Fibroblast of the aortic adventitia (primary cell): ENCODE data around the gene RNU6-9. TPM values are rescaled to one million over a fixed set of nuclear protein-coding genes. Genes with fewer than 3 reads are reported as not detected.

Experiments used
- DNase-seq: peaks from one replicate; pipeline ENCODE4 v3.0.0-alpha.2; 2010; ENCODE audit warnings: low read depth
- H3K4me3 ChIP-seq: 2 replicates; pipeline ENCODE4 v1.5.1; 2011; ENCODE audit warnings: low read depth, mild to moderate bottlenecking, control low read depth, low read length, moderate library complexity
- total RNA-seq: library from RNA; depleted of rRNA; stranded (reverse); fragments of >200 nt; gene quantifications from 2 replicates; pipeline ENCODE4 v1.2.3, GENCODE V29; 2012; ENCODE audit warnings: low replicate concordance
- TF ChIP-seq, protein P1 (sequence below): IDR thresholded peaks from 2 replicates; pipeline ENCODE4 v1.5.1; 2011; ENCODE audit warnings: mild to moderate bottlenecking, low read length, control low read depth, inconsistent platforms; ENCODE audit not compliant: insufficient read depth

RNU6-9 gene
- total RNA-seq, 1 donor: not detected

DNA sequence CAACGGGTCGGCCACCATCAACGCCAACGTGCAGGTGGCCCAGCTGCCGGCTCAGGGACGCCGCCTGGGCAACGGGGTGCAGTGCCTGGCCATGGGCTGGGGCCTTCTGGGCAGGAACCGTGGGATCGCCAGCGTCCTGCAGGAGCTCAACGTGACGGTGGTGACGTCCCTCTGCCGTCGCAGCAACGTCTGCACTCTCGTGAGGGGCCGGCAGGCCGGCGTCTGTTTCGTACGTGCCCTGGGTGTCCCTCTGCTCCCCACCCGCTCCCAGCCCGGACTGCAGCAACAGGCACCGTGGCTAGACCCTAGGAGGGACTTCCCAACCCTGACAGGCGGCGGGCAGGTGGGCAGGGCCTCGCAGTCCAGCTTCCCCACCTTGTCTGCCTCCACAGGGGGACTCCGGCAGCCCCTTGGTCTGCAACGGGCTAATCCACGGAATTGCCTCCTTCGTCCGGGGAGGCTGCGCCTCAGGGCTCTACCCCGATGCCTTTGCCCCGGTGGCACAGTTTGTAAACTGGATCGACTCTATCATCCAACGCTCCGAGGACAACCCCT lies 37.6 kb upstream of the RNU6-9 start:
- TF ChIP-seq, protein P1, sequence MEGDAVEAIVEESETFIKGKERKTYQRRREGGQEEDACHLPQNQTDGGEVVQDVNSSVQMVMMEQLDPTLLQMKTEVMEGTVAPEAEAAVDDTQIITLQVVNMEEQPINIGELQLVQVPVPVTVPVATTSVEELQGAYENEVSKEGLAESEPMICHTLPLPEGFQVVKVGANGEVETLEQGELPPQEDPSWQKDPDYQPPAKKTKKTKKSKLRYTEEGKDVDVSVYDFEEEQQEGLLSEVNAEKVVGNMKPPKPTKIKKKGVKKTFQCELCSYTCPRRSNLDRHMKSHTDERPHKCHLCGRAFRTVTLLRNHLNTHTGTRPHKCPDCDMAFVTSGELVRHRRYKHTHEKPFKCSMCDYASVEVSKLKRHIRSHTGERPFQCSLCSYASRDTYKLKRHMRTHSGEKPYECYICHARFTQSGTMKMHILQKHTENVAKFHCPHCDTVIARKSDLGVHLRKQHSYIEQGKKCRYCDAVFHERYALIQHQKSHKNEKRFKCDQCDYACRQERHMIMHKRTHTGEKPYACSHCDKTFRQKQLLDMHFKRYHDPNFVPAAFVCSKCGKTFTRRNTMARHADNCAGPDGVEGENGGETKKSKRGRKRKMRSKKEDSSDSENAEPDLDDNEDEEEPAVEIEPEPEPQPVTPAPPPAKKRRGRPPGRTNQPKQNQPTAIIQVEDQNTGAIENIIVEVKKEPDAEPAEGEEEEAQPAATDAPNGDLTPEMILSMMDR: no peak
- no peak for DNase-seq
- no peak overlapping the region for H3K4me3 ChIP-seq

DNA sequence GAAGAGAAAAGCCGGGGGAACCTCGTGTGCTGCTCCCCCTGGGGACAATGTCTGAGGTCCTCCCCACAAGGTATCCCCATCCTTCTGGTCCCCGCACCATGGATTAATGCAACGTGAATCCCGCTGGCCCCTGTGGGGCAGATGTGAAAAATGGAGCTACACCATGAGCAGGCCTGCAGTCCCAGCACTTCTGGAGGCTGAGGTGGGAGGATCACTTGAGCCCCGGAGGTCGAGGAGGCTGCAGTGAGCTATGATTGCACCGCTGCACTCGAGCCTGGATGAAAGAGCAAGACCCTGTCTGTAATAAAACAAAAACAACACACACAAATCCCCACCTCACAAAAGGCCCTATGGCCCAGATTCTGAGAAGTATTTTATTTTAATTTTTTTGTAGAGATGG lies 35.0 kb upstream of the RNU6-9 start:
- no peak overlapping the region for H3K4me3 ChIP-seq
- DNase-seq: no peak
- TF ChIP-seq, protein P1: no peak

DNA sequence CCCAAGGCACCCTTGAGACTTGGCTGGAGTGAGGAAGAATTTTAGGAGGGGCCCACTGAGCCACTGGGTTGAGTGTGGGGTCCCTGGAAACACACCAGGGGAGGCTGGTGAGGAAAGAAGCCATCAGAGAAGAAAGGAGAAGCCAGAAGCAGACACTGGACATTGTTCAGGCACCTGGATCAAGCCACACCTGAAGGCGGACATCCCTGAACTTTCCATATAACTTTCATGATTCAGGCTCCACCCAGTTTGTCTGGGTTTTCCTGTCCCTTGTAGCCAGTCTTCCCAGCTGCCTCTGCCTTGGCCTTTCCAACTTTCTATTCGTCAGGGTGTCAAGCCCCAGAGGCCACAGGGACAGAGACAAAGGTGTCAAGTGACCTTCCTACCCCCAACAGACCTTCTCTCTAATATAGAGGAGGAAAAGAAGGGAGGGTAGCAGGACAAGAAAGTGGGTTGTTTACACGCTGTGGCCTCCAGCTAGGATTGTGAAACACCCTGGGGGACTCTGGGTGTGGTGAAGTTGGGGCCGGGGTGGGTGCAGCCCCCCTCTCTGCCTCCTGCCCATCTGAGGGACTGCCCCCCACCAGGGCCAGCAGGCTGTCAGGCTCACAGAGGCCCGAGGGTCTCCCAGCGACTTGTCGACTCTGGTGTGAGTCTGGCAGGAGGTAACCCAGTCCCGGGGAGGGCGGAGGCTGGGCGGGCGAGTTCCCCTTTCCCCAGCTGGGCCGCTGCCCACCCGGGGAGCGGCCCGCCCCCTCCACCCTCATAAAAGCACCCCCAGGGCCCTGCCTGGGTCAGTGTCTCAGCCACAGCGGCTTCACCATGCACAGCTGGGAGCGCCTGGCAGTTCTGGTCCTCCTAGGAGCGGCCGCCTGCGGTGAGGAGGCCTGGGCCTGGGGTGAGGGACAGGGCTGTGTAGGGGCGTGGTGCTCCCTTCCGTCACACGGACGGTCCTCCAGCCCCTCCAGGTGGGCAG lies 34.1 kb upstream of the RNU6-9 start, which contains the start of gene CFD:
Gene CFD (plus strand): TSS at position 797 of the 976 bp plus-strand sequence. CDS start 26 bp downstream, at position 823.
- DNase-seq: peak; percentile 24
- peak within 1 kb of the TSS; percentile 56 for H3K4me3 ChIP-seq
- TF ChIP-seq, protein P1: no peak

DNA sequence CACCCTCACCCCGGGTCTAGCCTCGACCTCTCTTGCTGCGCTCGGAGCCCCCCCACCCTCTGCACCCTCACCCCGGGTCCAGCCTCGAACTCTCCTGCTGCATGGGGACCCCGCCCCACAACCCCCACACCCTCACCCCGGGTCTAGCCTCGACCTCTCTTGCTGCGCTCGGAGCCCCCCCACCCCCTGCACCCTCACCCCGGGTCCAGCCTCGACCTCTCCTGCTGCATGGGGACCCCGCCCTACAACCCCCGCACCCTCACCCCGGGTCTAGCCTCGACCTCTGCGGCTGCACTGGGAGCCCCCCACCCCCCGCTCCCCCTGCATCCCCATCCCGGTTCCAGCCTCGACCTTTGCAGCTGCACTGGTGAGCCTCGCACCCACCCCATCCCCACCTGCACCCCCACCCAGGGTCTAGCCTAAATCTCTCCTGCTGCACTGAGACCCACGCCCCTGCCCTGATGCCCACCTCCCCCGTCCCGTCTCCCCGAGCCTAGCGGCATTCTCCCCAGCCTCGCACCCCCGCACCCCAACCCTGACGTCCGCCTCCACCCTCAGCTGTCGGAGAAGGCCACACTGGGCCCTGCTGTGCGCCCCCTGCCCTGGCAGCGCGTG lies 32.0 kb upstream of the RNU6-9 start:
- TF ChIP-seq, protein P1: no peak
- H3K4me3 ChIP-seq: no peak overlapping the region
- DNase-seq: no peak

DNA sequence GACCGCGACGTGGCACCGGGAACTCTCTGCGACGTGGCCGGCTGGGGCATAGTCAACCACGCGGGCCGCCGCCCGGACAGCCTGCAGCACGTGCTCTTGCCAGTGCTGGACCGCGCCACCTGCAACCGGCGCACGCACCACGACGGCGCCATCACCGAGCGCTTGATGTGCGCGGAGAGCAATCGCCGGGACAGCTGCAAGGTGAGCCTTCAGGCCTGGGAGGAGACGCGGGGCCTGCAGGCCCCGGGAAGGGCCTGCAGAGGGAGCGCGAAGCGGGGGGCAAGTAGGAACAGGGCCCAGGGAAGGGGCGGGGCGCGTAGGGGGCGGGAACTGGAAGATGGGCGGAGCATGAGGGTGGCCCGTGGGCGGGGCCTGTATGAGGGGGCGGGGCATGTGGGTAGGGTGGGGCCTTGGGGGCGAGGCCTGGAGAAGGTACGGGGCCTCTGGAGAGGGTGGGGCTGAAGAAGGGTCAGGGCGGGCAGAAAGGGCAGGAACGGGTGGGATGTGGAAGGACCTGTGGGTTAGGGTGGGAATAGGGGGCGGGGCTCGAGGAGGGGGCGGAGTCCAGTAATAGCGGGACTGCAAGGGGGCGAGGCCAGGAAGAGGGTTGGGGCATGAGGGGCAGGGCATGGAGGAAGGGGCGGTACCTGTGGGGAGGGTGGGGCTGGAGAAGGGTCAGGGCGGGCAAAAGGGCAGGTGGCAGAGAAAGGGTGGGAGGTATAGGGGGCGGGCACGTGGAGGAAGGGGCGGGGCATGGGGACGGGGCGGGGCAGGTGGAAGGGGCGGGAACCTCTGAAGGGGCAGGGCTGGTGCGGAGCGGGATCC lies 31.3 kb upstream of the RNU6-9 start:
- H3K4me3 ChIP-seq: no peak overlapping the region
- TF ChIP-seq, protein P1: peak; percentile 15
- DNase-seq: no peak
